ENCODE results near the gene PIMREG.

PIMREG gene

DNA sequence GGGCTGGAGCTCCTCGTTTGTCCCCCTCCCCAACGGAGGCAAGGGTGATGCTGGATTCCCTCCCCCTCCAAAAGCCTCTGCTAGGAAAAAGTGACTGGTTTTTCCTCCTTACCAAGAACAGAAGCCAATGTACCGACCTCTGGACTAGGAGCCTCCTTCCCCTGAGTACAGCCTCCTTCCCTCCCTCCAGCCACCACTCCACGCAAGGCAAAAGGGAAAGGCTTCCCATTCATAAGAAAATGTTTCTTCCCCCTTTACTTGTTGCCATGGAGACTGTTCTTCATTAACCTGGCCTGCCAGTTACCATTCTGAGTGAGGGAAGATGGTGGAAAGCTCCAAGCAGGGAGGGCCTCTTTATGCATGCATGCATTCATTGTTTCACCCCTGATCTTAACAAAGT is 4.3 kb upstream of the PIMREG start:
- H3K9me3 Mint-ChIP-seq = no peaks in the 10 kb centered on the region
- peaks cover 11% of the 10 kb centered on the region for H3K4me1 Mint-ChIP-seq
- H3K27me3 Mint-ChIP-seq (ENCODE audit: low read depth) = peaks cover 24% of the 10 kb centered on the region
- H3K36me3 Mint-ChIP-seq (ENCODE audit: low read depth) = peaks cover 4% of the 10 kb centered on the region
- H3K27ac Mint-ChIP-seq = peak overlapping the region; percentile 70 to 84 (median 82)
- TF ChIP-seq, protein P1, sequence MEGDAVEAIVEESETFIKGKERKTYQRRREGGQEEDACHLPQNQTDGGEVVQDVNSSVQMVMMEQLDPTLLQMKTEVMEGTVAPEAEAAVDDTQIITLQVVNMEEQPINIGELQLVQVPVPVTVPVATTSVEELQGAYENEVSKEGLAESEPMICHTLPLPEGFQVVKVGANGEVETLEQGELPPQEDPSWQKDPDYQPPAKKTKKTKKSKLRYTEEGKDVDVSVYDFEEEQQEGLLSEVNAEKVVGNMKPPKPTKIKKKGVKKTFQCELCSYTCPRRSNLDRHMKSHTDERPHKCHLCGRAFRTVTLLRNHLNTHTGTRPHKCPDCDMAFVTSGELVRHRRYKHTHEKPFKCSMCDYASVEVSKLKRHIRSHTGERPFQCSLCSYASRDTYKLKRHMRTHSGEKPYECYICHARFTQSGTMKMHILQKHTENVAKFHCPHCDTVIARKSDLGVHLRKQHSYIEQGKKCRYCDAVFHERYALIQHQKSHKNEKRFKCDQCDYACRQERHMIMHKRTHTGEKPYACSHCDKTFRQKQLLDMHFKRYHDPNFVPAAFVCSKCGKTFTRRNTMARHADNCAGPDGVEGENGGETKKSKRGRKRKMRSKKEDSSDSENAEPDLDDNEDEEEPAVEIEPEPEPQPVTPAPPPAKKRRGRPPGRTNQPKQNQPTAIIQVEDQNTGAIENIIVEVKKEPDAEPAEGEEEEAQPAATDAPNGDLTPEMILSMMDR (IDR thresholded peaks at IDR 0.05; ENCODE audit: unreplicated experiment in 3 of 3) = no peak
- H3K4me3 Mint-ChIP-seq = peak overlapping the region in 1 of 3 experiments; percentile 20

DNA sequence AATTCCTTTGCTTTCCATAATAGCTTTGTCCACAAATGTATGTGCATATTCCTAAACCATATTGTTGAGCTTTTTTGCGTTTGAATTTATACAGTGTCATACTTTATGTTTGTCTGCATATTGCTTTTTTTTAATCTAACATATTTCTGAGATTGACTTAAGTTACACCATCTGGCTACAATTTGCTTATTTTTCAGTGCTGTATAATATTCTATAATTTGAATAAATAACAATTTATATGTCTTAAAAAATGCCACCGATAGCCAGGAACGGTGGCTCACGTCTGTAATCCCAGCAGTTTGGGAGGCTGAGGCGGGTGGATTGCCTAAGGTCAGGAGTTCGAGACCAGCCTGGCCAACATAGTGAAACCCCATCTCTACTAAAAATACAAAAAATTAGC is 1.5 kb upstream of the PIMREG start:
- peaks cover 21% of the 10 kb centered on the region for H3K4me1 Mint-ChIP-seq
- TF ChIP-seq, protein P1 (IDR thresholded peaks at IDR 0.05; ENCODE audit: unreplicated experiment in 3 of 3) = no peak
- H3K27me3 Mint-ChIP-seq (ENCODE audit: low read depth) = peaks cover 10% of the 10 kb centered on the region
- H3K4me3 Mint-ChIP-seq = peak overlapping the region; percentile 24 to 93 (median 93)
- no peaks in the 10 kb centered on the region for H3K9me3 Mint-ChIP-seq
- peaks cover 14% of the 10 kb centered on the region for H3K36me3 Mint-ChIP-seq (ENCODE audit: low read depth)
- H3K27ac Mint-ChIP-seq = no peak overlapping the region

DNA sequence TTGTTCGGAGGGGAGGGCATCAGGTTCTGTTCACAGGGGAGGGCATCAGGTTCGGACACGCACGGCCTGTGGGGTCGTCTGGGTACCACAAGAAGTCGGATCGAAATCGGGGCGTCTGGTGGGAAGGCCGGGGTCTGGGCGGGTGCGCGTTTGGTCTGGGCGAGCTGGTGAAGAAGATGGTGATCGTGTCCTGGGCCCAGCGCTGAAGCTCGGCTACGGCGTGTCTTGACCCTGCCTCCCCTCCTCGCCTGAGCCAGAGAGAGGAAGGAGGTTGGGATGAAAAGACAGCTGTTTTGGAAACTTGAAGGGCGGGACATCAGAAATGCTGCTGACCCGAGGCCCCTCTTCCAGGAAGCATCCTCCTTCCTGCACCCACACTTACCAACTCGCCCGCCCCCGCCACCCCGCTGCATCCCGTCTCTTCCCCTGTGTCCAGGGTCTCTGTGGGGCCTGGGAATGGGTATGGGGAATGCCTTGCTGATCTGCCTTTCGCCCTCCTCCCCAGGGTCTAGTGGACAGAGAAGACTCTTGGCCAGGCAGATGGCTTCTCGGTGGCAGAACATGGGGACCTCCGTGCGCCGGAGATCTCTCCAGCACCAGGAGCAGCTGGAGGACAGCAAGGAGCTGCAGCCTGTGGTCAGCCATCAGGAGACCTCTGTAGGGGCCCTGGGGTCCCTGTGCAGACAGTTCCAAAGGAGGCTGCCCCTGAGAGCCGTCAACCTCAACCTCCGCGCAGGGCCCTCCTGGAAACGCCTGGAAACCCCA is 498 bp downstream of the PIMREG start:
- H3K4me3 Mint-ChIP-seq = peak overlapping the region; percentile 93 to 95 (median 93)
- peaks cover under 1% of the 10 kb centered on the region for H3K27me3 Mint-ChIP-seq (ENCODE audit: low read depth)
- peaks cover 21% of the 10 kb centered on the region for H3K4me1 Mint-ChIP-seq
- TF ChIP-seq, protein P1 (IDR thresholded peaks at IDR 0.05; ENCODE audit: unreplicated experiment in 3 of 3) = no peak
- H3K27ac Mint-ChIP-seq = peak overlapping the region; percentile 71 to 87 (median 85)
- no peaks in the 10 kb centered on the region for H3K9me3 Mint-ChIP-seq
- peaks cover 14% of the 10 kb centered on the region for H3K36me3 Mint-ChIP-seq (ENCODE audit: low read depth)

DNA sequence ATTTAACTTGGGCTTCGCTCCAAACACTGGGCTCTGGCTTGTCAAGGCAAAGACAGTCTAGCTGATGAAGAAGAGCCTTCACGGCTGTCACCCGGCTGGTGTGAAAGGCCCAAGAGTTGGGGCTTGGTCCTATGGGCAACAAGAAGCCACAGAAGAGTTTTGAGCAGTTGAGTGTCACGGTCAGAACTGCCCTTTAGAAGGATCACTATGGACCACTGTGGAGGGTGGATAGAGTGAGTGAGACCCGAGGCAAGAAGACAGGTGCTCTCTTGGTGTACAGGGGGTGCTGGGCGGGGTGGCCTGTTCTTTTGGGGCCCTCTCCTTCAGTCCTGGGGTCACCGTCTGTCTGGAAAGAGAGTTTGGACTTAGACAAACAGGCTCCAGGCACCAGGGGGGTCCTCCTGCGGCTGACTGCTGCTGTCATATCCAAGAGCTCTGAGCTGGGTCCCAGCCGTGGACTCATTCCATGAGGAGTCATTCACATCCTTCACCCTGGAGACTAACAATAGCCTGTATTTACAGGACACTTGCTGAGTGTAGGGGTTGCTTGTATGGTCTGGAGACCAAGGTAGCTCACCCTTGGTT is 2.4 kb downstream of the PIMREG start:
- H3K4me1 Mint-ChIP-seq = peaks cover 38% of the 10 kb centered on the region
- no peak overlapping the region for H3K4me3 Mint-ChIP-seq
- no peaks in the 10 kb centered on the region for H3K9me3 Mint-ChIP-seq
- TF ChIP-seq, protein P1 (IDR thresholded peaks at IDR 0.05; ENCODE audit: unreplicated experiment in 3 of 3) = no peak
- H3K27me3 Mint-ChIP-seq (ENCODE audit: low read depth) = no peaks in the 10 kb centered on the region
- no peak overlapping the region for H3K27ac Mint-ChIP-seq
- H3K36me3 Mint-ChIP-seq (ENCODE audit: low read depth) = peaks cover 19% of the 10 kb centered on the region

GRCh38 chr17:6448473-6448872 is 4.2 kb downstream of the PIMREG start:
- Mint-ChIP-seq H3K27me3 (ENCODE audit: low read depth) (peaks cover 9% of the 10 kb centered on the region), H3K4me3 (peak overlapping the region in 1 of 3 experiments; percentile 21), H3K27ac (no peak overlapping the region), H3K4me1 (peaks cover 52% of the 10 kb centered on the region), H3K9me3 (no peaks in the 10 kb centered on the region), H3K36me3 (ENCODE audit: low read depth) (peaks cover 19% of the 10 kb centered on the region)
- TF ChIP-seq, protein P1 (IDR thresholded peaks at IDR 0.05; ENCODE audit: unreplicated experiment in 3 of 3) = no peak
